GM12801 (cell line): ENCODE data around the gene FBXW11.

Experiments used
- TF ChIP-seq, protein P1 (sequence below): IDR thresholded peaks from one replicate; pipeline ENCODE4 v1.5.1; 2011; ENCODE audit warnings: control low read depth; ENCODE audit not compliant: insufficient read length; ENCODE audit errors: extremely low read depth

The FBXW11 gene

DNA sequence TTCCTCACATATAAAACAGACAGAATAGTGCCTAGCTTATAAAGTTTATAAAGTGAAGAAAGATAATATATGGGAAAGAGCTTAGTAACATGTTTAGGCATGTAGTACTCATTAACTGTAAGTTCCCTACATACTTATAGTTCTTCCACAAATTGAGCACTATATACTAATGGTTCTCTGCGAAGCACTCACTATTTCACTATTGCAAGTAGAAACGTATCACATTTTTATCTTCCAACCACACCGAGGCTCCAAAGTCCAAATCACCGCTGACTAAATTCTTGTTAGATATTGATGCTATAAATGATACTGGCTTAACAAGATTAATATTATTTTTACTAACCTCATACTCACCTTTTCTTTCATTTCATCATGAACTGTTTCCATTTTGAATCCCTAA lies 61.0 kb downstream of the FBXW11 start:
- TF ChIP-seq, protein P1, sequence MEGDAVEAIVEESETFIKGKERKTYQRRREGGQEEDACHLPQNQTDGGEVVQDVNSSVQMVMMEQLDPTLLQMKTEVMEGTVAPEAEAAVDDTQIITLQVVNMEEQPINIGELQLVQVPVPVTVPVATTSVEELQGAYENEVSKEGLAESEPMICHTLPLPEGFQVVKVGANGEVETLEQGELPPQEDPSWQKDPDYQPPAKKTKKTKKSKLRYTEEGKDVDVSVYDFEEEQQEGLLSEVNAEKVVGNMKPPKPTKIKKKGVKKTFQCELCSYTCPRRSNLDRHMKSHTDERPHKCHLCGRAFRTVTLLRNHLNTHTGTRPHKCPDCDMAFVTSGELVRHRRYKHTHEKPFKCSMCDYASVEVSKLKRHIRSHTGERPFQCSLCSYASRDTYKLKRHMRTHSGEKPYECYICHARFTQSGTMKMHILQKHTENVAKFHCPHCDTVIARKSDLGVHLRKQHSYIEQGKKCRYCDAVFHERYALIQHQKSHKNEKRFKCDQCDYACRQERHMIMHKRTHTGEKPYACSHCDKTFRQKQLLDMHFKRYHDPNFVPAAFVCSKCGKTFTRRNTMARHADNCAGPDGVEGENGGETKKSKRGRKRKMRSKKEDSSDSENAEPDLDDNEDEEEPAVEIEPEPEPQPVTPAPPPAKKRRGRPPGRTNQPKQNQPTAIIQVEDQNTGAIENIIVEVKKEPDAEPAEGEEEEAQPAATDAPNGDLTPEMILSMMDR, result no peak

DNA sequence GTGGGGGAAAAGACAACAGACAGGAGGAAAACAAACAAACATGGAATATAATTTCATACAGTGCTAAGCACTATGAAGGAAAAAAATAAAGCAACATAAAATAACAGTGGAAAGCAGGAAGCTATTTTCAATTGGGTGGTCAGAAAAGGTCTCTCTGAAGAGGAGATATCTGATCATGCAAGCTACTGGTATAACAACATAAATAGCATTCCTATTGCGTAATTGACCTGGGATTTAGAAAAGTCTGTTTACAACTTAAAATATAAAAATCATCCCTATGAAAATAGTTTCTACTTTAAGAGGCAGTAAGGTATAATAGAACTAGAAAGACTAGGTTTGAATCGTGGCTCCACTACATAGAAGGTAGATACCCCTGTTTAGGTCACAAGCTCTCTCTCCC lies 61.4 kb downstream of the FBXW11 start:
- TF ChIP-seq, protein P1, result no peak

DNA sequence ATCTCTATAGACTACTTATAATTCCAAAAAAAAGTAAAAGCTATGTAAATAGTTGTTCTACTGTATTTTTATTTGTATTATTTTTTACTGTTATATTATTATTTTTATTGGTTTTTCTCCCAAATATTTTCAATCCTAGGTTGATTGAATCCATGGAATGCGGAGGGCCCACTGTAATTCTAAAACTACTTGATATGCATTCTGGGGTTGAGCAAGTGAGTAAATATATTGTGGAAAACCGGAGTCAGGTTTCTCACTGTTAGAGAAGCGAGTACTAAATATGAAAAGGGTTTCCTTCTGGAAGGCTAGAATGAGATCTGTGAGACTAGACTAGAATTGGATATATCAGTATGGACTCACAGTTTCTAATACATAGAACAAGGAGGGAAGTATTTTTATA lies 66.5 kb downstream of the FBXW11 start:
- TF ChIP-seq, protein P1, result no peak

DNA sequence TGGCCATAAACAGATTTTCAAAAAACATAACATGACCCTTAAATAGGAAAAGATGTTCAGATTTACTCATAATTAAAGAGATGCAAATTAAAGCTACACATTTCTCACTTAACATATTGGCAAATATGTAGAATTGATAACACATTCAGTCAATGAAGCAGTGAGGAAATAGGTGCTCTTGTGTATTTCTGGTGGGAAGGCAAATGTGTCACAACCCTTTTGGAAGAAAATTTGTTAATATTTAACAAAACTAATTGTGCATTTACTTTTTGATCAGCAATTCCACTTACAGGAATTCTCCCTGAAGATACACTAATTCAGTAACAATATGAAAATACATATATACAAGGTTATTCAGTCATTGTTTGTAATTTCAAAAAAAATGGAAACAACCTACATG lies 68.1 kb downstream of the FBXW11 start:
- TF ChIP-seq, protein P1, result no peak

DNA sequence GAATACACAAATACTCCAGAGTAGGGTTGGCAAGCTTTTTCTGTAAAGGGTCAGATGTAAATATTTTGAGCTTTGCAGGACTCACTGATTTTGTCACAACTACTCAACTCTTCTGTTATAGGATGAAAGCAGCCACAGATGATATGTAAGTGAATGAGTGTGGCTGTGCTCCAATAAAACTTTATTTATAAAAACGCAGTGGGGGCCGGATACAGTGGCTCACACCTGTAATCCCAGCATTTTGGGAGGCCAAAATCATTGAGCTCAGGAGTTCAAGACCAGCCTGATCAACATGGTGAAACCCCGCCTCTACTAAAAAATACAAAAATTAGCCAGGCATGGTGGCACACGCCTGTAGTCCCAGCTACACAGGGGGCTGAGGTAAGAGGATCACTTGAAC lies 69.1 kb downstream of the FBXW11 start:
- TF ChIP-seq, protein P1, result no peak

DNA sequence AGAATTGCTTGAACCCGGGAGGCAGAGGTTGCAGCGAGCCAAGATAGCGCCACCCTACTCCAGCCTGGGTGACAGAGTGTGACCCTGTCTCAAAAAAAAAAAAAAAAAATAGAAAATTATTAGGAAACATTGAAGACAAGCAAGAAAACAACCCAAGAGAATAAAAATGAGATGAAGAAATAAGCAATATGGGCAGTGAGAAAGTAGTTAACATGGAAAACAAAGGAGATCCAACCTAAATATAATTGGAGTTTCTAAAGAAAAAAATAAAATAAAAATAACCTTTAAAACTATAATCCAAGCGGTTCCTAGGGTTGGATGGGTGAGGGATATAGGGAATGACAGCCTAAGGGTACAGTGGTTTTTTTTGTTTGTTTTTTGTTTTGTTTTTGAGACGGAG lies 71.9 kb downstream of the FBXW11 start:
- TF ChIP-seq, protein P1, result no peak

DNA sequence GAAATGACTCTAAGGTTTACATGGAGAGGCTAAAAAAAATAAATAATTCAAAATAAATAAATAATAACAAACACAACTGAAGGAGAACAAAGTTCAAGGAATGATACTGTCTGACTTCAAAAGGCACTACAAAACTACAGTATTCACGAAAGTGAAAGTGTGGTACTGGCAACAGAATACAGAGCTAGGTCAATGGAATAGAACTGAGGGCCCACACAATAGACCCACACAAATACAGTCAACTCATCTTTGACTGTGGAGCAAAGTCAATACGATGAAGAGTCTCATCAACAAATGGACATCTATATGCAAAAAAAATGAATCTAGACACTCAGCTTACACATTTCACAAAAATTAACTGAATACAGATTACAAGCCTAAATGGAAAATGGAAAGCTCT lies 75.3 kb downstream of the FBXW11 start:
- TF ChIP-seq, protein P1, result no peak
